K562 (cell line): ENCODE measurements around the gene ABCF3. TPM values are rescaled to one million over a fixed set of nuclear protein-coding genes. Genes with fewer than 3 reads are reported as not detected.
A peak's percentile ranks its signal among the peaks of the same experiment; 100 is the strongest.

Source experiments
- ATAC-seq: fragments of 200-7000 bp; cut with Tn5 transposase; 3 replicates; pipeline ENCODE4 v1.9.1; 2020; ENCODE audit warnings: moderate library complexity
- BruUV-seq: library from RNA; stranded (reverse); fragments of 400-500 nt; replicated peaks from 2 replicates; lab custom pipeline; 2021; lab: Mats Ljungman, UMichigan
- CTCF ChIA-PET: fragments of 300-600 bp; formaldehyde crosslinking; extraction: SDS; loops from one replicate; lab custom pipeline; 2021; ENCODE audit warnings: low intra/inter-chr PET ratio; lab: Yijun Ruan, JAX
- POLR2A ChIA-PET: fragments of 300-600, 350-650 bp; sonication (Branson Sonifier 250); formaldehyde crosslinking; extraction: SDS; loops from one replicate; lab custom pipeline; 2021; ENCODE audit warnings: antibody characterized with exemption, inconsistent platforms; lab: Yijun Ruan, JAX
- DNase-seq, 4 experiments: peaks; one replicate each; pipeline versions ENCODE4 v3.0.0 to v3.0.0-alpha.2; 2011 to 2018; ENCODE audit warnings: low spot score in 3 of 4, mixed read lengths in 3 of 4; ENCODE audit errors: extremely low read depth in 1 of 4
- FAIRE-seq: peaks from 2 replicates; lab custom pipeline; 2011; peaks lifted over from hg19 to GRCh38; lab: Jason Lieb, UNC
- H2AFZ ChIP-seq: 2 replicates; pipeline ENCODE4 v1.6.0; 2011; ENCODE audit warnings: low read depth, low read length, control low read depth, inconsistent platforms
- H3K27ac ChIP-seq: fragments of 200-600 bp; 3 replicates; pipeline ENCODE4 v1.8.0; 2011; ENCODE audit warnings: low read depth, mild to moderate bottlenecking, control low read depth, inconsistent platforms, low read length, moderate library complexity, mixed read lengths; ENCODE audit errors: extremely low read depth
- H3K27me3 ChIP-seq, 2 experiments: fragments of 300-600 bp in 1 of 2; 2 replicates in 1 of 2; 3 replicates in 1 of 2; pipeline versions ENCODE4 v1.6.0 to v1.8.0; 2011; ENCODE audit warnings: inconsistent platforms in 2 of 2, low read length in 2 of 2, mild to moderate bottlenecking in 1 of 2, mixed read lengths in 1 of 2, moderate library complexity in 1 of 2; ENCODE audit not compliant: control insufficient read depth in 2 of 2, insufficient read depth in 2 of 2
- H3K36me3 ChIP-seq: fragments of 300-600 bp; 3 replicates; pipeline ENCODE4 v1.8.0; 2011; ENCODE audit warnings: mild to moderate bottlenecking, low read length, inconsistent platforms; ENCODE audit not compliant: control insufficient read depth, insufficient read depth
- H3K4me1 ChIP-seq, 2 experiments: fragments of 200-600 bp in 1 of 2; replicated peaks in 1 of 2; 2 replicates in 1 of 2; 3 replicates in 1 of 2; pipeline versions ENCODE4 v1.5.1 to v1.8.0; 2011; ENCODE audit warnings: inconsistent platforms in 2 of 2, low read length in 2 of 2, mild to moderate bottlenecking in 1 of 2, mixed read lengths in 1 of 2, moderate library complexity in 1 of 2; ENCODE audit not compliant: control insufficient read depth in 2 of 2, insufficient read depth in 2 of 2
- H3K4me2 ChIP-seq: 2 replicates; pipeline ENCODE4 v1.6.1; 2011; ENCODE audit warnings: low read length, control low read depth, inconsistent platforms, mixed read lengths; ENCODE audit not compliant: insufficient read depth
- H3K4me3 ChIP-seq: fragments of 200-600 bp; sonication (generic), shearing (Covaris generic); 2 replicates; pipeline ENCODE4 v1.5.1; 2016; ENCODE audit warnings: control low read depth, inconsistent platforms
- H3K79me2 ChIP-seq: fragments of 200-600 bp; 3 replicates; pipeline ENCODE4 v1.8.0; 2011; ENCODE audit warnings: low read length, inconsistent platforms; ENCODE audit not compliant: control insufficient read depth, insufficient read depth
- H3K9ac ChIP-seq, 2 experiments: 2 replicates each; pipeline versions ENCODE4 v1.6.0 to v1.6.1; 2011; ENCODE audit warnings: low read depth in 2 of 2, low read length in 2 of 2, control low read depth in 1 of 2, inconsistent platforms in 1 of 2, mild to moderate bottlenecking in 1 of 2, mixed read lengths in 1 of 2; ENCODE audit not compliant: insufficient read depth in 1 of 2
- H3K9me1 ChIP-seq: one replicate; pipeline ENCODE4 v1.6.0; 2011; ENCODE audit warnings: inconsistent platforms, mild to moderate bottlenecking, low read length, moderate library complexity; ENCODE audit not compliant: control insufficient read depth, insufficient read depth
- H3K9me3 ChIP-seq: replicated peaks from 2 replicates; pipeline ENCODE4 v1.5.1; 2011; ENCODE audit warnings: low read depth, low read length, inconsistent platforms; ENCODE audit not compliant: control insufficient read depth, insufficient read depth
- H4K20me1 ChIP-seq: replicated peaks from 2 replicates; pipeline ENCODE4 v1.6.1; 2011; ENCODE audit warnings: low read length, inconsistent platforms, mixed read lengths; ENCODE audit not compliant: control insufficient read depth, insufficient read depth
- ARNT ChIP-seq, 2 experiments: fragments of 450-650 bp; IDR thresholded peaks; 2 replicates each; pipeline ENCODE4 v1.6.1; 2016; ENCODE audit warnings: mild to moderate bottlenecking in 1 of 2
- BACH1 ChIP-seq: fragments of 200-800 bp; sonication (Bioruptor generic); IDR thresholded peaks from 2 replicates; pipeline ENCODE4 v1.6.1; 2016; ENCODE audit warnings: missing genetic modification characterization, missing compliant biosample characterization
- POLR2G ChIP-seq: fragments of 200-400 bp; formaldehyde crosslinking; IDR thresholded peaks from 2 replicates; pipeline ENCODE4 v1.6.1; 2017; ENCODE audit warnings: low read depth, mild to moderate bottlenecking, antibody characterized with exemption, low read length, moderate library complexity
- TEAD1 ChIP-seq, 2 experiments: fragments of 450-650 bp in 1 of 2; sonication (generic) in 1 of 2; formaldehyde crosslinking; IDR thresholded peaks; 2 replicates each; pipeline versions ENCODE4 v1.4.0 to v1.8.0; 2020 to 2022; ENCODE audit warnings: mild to moderate bottlenecking in 2 of 2, missing genetic modification reagents in 1 of 2
- WGBS: fragments of 100-300 bp; shearing (Covaris generic); methylation state at CpG from one replicate; pipeline ENCODE4 v1.1.6; 2016; ENCODE audit warnings: low coverage, mixed read lengths; ENCODE audit not compliant: insufficient coverage; ENCODE audit errors: missing lambda C conversion rate; 5-methylcytosine and 5-hydroxymethylcytosine counted together
- in situ Hi-C: fragments of 300-500 bp; cut with MboI; formaldehyde crosslinking; loops from 4 replicates; pipeline ENCODE4 v1.15.0; 2018; ENCODE audit warnings: inconsistent platforms, mixed read lengths
- intact Hi-C: fragments of 100-400 bp; cut with micrococcal nuclease; formaldehyde crosslinking; loops from 2 replicates; pipeline ENCODE4 v1.14.2; 2022
- polyA plus RNA-seq, 8 experiments: library from polyadenylated mRNA; depleted of rRNA in 4 of 8; stranded (reverse) in 5 of 8; unstranded in 3 of 8; fragments of >200 nt; fragmentation: Nextera tagmentation in 2 of 8; fragmentation: Illumina TruSeq in 1 of 8; extraction: Ambion mirVana in 2 of 8; extraction: Trizol in 1 of 8; gene quantifications; 2 replicates each; pipeline versions ENCODE4 v1.2.1 to v1.2.3, GENCODE V29; 2011 to 2014; ENCODE audit warnings: inconsistent platforms in 1 of 8, missing spikeins in 1 of 8
- total RNA-seq, 7 experiments: library from RNA; depleted of rRNA in 6 of 7; stranded (reverse); fragments of >200 nt in 6 of 7; fragmentation: Illumina TruSeq in 2 of 7; extraction: Trizol in 2 of 7; gene quantifications; 2 replicates each; pipeline versions ENCODE4 v1.2.1 to v1.2.3, GENCODE V29; 2011 to 2021; ENCODE audit warnings: low replicate concordance in 1 of 7
- TF ChIP-seq, protein P1 (sequence below): sonication (generic); formaldehyde crosslinking; IDR thresholded peaks from 2 replicates; pipeline ENCODE4 v1.8.0; 2022; ENCODE audit warnings: mild to moderate bottlenecking, missing genetic modification reagents

Gene ABCF3
- total and polyA plus RNA-seq, 9 of the 15 experiments (the other 6 are each of a cell fraction or from before 2014, with no cell fraction given) = 6.7 to 77.9 (median 45.1) TPM

DNA sequence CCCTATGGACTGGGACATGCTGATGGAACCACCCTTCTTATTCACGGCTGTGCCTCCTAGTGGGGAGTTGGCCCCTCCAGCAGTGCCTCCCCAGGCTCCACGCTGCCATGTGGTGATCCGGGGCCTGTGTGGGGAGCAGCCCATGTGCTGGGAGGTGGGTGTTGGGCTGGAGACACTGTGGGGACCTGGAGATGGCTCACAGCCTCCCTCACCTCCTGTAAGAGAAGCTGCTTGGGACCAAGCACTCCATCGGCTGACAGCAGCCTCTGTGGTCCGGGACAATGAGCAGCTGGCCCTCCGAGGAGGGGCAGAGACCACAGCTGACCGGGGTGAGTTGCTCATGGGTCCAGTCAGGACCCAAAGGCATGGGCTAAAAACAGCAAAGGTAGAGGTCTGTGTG is 53.7 kb downstream of the ABCF3 start:
- 36% methylated on average over 6 of the region's 7 CpGs for WGBS
- ATAC-seq = no peak
- BruUV-seq = no TSS peak
- TF ChIP-seq ARNT (IDR thresholded peaks at IDR 0.05) (no peak), POLR2G (peak; percentile 61), TEAD1 (CRISPR knock-in tag; IDR thresholded peaks at IDR 0.05) (no peak), BACH1 (tag) (no peak)
- TF ChIP-seq, protein P1, sequence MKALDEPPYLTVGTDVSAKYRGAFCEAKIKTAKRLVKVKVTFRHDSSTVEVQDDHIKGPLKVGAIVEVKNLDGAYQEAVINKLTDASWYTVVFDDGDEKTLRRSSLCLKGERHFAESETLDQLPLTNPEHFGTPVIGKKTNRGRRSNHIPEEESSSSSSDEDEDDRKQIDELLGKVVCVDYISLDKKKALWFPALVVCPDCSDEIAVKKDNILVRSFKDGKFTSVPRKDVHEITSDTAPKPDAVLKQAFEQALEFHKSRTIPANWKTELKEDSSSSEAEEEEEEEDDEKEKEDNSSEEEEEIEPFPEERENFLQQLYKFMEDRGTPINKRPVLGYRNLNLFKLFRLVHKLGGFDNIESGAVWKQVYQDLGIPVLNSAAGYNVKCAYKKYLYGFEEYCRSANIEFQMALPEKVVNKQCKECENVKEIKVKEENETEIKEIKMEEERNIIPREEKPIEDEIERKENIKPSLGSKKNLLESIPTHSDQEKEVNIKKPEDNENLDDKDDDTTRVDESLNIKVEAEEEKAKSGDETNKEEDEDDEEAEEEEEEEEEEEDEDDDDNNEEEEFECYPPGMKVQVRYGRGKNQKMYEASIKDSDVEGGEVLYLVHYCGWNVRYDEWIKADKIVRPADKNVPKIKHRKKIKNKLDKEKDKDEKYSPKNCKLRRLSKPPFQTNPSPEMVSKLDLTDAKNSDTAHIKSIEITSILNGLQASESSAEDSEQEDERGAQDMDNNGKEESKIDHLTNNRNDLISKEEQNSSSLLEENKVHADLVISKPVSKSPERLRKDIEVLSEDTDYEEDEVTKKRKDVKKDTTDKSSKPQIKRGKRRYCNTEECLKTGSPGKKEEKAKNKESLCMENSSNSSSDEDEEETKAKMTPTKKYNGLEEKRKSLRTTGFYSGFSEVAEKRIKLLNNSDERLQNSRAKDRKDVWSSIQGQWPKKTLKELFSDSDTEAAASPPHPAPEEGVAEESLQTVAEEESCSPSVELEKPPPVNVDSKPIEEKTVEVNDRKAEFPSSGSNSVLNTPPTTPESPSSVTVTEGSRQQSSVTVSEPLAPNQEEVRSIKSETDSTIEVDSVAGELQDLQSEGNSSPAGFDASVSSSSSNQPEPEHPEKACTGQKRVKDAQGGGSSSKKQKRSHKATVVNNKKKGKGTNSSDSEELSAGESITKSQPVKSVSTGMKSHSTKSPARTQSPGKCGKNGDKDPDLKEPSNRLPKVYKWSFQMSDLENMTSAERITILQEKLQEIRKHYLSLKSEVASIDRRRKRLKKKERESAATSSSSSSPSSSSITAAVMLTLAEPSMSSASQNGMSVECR (CRISPR knock-in tag) = no peak
- POLR2A ChIA-PET = interaction anchor here (1.2 to 1.6 kb wide), 3 partner anchors 10 to 56 kb away, joined by 3 to 9 read pairs (median 6); partner anchors contain the start of gene VWA5B2
- no peak overlapping the region for H3K4me3 ChIP-seq
- no peak overlapping the region for H3K4me2 ChIP-seq
- peaks cover 0 to 24% of the 10 kb centered on the region in 2 experiments; a peak in 3 of 5 replicates for H3K4me1 ChIP-seq
- peaks cover 0 to 18% of the 10 kb centered on the region in 2 experiments; a peak in 2 of 5 replicates for H3K27me3 ChIP-seq
- in situ Hi-C loops = loop anchor here (10.0 kb wide), 1 partner anchor 225 kb away; the partner anchor contains the start of gene ABCC5
- no peak overlapping the region for H3K9ac ChIP-seq
- no peak overlapping the region for H2AFZ ChIP-seq
- H3K27ac ChIP-seq = no peak overlapping the region
- no peak for DNase-seq
- H3K9me1 ChIP-seq = no peaks in the 10 kb centered on the region
- intact Hi-C loops = loop anchor here (5.0 to 10.0 kb wide), 2 partner anchors 92 to 195 kb away; no protein-coding TSS in a partner anchor
- peaks cover 27% of the 10 kb centered on the region for H4K20me1 ChIP-seq
- no peak for FAIRE-seq
- CTCF ChIA-PET = interaction anchor here (0.6 to 1.1 kb wide), 2 partner anchors 106 to 342 kb away, joined by 3 read pairs; no protein-coding TSS in a partner anchor
- no peaks in the 10 kb centered on the region for H3K79me2 ChIP-seq
- no peaks in the 10 kb centered on the region for H3K9me3 ChIP-seq
- H3K36me3 ChIP-seq = peaks cover 28% of the 10 kb centered on the region; the same call in 2 of the 3 replicates
